DOHH2 (cell line): ENCODE results near the gene KCNMA1.

Source experiments
- CTCF ChIP-seq: fragments of 200-600 bp; sonication (generic); IDR thresholded peaks from one replicate; pipeline ENCODE4 v1.5.1; 2014; ENCODE audit warnings: antibody characterized with exemption, mild to moderate bottlenecking, low read depth, low read length; ENCODE audit not compliant: poor library complexity, severe bottlenecking
- EZH2phosphoT487 ChIP-seq: fragments of 200-600 bp; sonication (generic); IDR thresholded peaks from 2 replicates; pipeline ENCODE4 v1.6.1; 2017; ENCODE audit warnings: borderline replicate concordance, mild to moderate bottlenecking, antibody characterized with exemption, low read length, moderate library complexity, mixed read lengths

DNA sequence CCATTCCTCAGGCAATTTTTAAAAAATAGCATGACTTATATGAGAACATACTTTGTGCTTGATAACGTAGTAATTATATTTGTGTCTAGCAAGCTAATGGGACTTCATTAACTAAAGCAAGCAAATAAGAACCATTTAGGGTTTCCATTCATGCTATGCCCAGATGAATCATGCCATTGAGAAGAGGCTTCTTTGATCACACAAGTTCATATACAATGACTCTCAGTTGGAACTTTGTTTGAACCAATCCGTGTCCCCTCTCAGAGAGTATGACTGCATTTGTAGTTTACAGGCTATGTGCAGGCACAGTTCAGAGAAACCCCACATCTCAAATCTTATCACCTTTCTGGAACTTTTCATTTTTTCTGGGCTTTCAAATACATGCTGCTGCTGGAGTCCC lies 614.2 kb downstream of the KCNMA1 start:
- TF ChIP-seq CTCF (no peak), EZH2phosphoT487 (no peak)
